ENCODE results near the gene SLC25A22.

The SLC25A22 gene

GRCh38 chr11:823441-824291, 25.6 kb upstream of the SLC25A22 start:
- no peak for DNase-seq (ENCODE audit: low read depth, low spot score)

GRCh38 chr11:821512-822371, 23.7 kb upstream of the SLC25A22 start:
- DNase-seq (ENCODE audit: low read depth, low spot score), result no peak

- DNase-seq (ENCODE audit: low read depth, low spot score), result no peak
Observed at GRCh38 chr11:820655-821511, 22.8 kb upstream of the SLC25A22 start.

- peak; percentile 90 for DNase-seq (ENCODE audit: low read depth, low spot score)
Observed at GRCh38 chr11:819943-820649, 22.0 kb upstream of the SLC25A22 start.

- DNase-seq (ENCODE audit: low read depth, low spot score), result peak; percentile 81
Observed at GRCh38 chr11:819129-819931, 21.2 kb upstream of the SLC25A22 start.

GRCh38 chr11:818396-819128, 20.5 kb upstream of the SLC25A22 start, which contains the start of gene PNPLA2:
Gene PNPLA2, plus strand, starts transcription at chr11:818914. Its CDS starts 805 bp downstream, at chr11:819719.
- DNase-seq (ENCODE audit: low read depth, low spot score), result no peak

GRCh38 chr11:816433-816779, 18.3 kb upstream of the SLC25A22 start:
- DNase-seq (ENCODE audit: low read depth, low spot score), result no peak

- DNase-seq (ENCODE audit: low read depth, low spot score), result no peak
Observed at GRCh38 chr11:815675-816432, 17.8 kb upstream of the SLC25A22 start.

GRCh38 chr11:813456-814096, 15.5 kb upstream of the SLC25A22 start:
- no peak for DNase-seq (ENCODE audit: low read depth, low spot score)

GRCh38 chr11:813072-813455, 15.0 kb upstream of the SLC25A22 start:
- DNase-seq (ENCODE audit: low read depth, low spot score), result no peak

- DNase-seq (ENCODE audit: low read depth, low spot score), result no peak
Observed at GRCh38 chr11:812390-812789, 14.3 kb upstream of the SLC25A22 start.

GRCh38 chr11:811446-812245, 13.6 kb upstream of the SLC25A22 start:
- no peak for DNase-seq (ENCODE audit: low read depth, low spot score)

GRCh38 chr11:810040-810567, 12.0 kb upstream of the SLC25A22 start:
- DNase-seq (ENCODE audit: low read depth, low spot score), result no peak

GRCh38 chr11:809287-810039, 11.4 kb upstream of the SLC25A22 start, which contains the start of gene RPLP2:
Gene RPLP2, plus strand, starts transcription at chr11:809967. Its CDS starts 268 bp downstream, at chr11:810235.
- peak; percentile 97 for DNase-seq (ENCODE audit: low read depth, low spot score)

GRCh38 chr11:808427-809286, 10.6 kb upstream of the SLC25A22 start:
- DNase-seq (ENCODE audit: low read depth, low spot score), result no peak

All from activated CD4-positive, CD25-positive, alpha-beta regulatory T cell treated with anti-CD3 and anti-CD28 coated beads, Interleukin-2, amount 50 U/mL, for 16 hours (primary cell).